EL (cell line): Measurements from ENCODE around the gene HSPA14.
"Not testable (repeated sequence)": the region's sequence is repeated elsewhere in the genome, so short reads cannot be mapped to it uniquely, and the experiment has no call there.

Experiments used
- DNase-seq: peaks from one replicate; pipeline ENCODE4 v3.0.0-alpha.2; 2016

The HSPA14 gene

GRCh38 chr10:14838582-14839304, 637 bp downstream of the HSPA14 start:
- DNase-seq: peak; percentile 24

GRCh38 chr10:14839305-14839695, 1.2 kb downstream of the HSPA14 start:
- peak; percentile 50 for DNase-seq

- no peak for DNase-seq
These were observed 2.1 kb downstream of the HSPA14 start for GRCh38 chr10:14840178-14840577.

GRCh38 chr10:14843327-14843988, 5.4 kb downstream of the HSPA14 start:
- DNase-seq: no peak

- DNase-seq: no peak
These were observed 6.8 kb downstream of the HSPA14 start for GRCh38 chr10:14844948-14845347.

GRCh38 chr10:14852236-14852635, 14.1 kb downstream of the HSPA14 start:
- no peak for DNase-seq

GRCh38 chr10:14855453-14855852, 17.3 kb downstream of the HSPA14 start:
- no peak for DNase-seq

- DNase-seq: no peak
These were observed 20.3 kb downstream of the HSPA14 start for GRCh38 chr10:14858338-14858960.

- DNase-seq: no peak
These were observed 20.9 kb downstream of the HSPA14 start for GRCh38 chr10:14859043-14859442.

GRCh38 chr10:14859775-14860174, 21.7 kb downstream of the HSPA14 start:
- DNase-seq: no peak

- no peak for DNase-seq
These were observed 22.7 kb downstream of the HSPA14 start for GRCh38 chr10:14860791-14861190.

- not testable (repeated sequence) for DNase-seq
These were observed 26.4 kb downstream of the HSPA14 start for GRCh38 chr10:14864466-14864865.

- not testable (repeated sequence) for DNase-seq
These were observed 26.8 kb downstream of the HSPA14 start for GRCh38 chr10:14864871-14865270.

- DNase-seq: peak; percentile 78
These were observed 35.1 kb downstream of the HSPA14 start for GRCh38 chr10:14873090-14873760.

- DNase-seq: no peak
These were observed 37.8 kb downstream of the HSPA14 start for GRCh38 chr10:14875941-14876340.

GRCh38 chr10:14876764-14877163, 38.7 kb downstream of the HSPA14 start:
- DNase-seq: no peak

GRCh38 chr10:14878266-14879123, 40.4 kb downstream of the HSPA14 start, which contains the start of gene SUV39H2:
Gene SUV39H2 (plus strand): TSS chr10:14878866. CDS start chr10:14878889, 23 bp downstream.
- peak; percentile 95 for DNase-seq

- DNase-seq: peak; percentile 43
These were observed 41.2 kb downstream of the HSPA14 start for GRCh38 chr10:14879124-14879927.

GRCh38 chr10:14879928-14880193, 41.8 kb downstream of the HSPA14 start:
- no peak for DNase-seq

GRCh38 chr10:14880229-14880628, 42.1 kb downstream of the HSPA14 start:
- peak; percentile 6 for DNase-seq

GRCh38 chr10:14884082-14884481, 46.0 kb downstream of the HSPA14 start:
- no peak for DNase-seq

GRCh38 chr10:14889318-14889717, 51.2 kb downstream of the HSPA14 start:
- DNase-seq: no peak
